GM18519 (cell line): ENCODE results near the gene PROM1.

Experiments
- ATAC-seq: cut with Tn5 transposase; IDR thresholded peaks from one replicate; pipeline ENCODE4 v1.9.1; 2021; ENCODE audit warnings: mild to moderate bottlenecking, moderate library complexity; ENCODE audit not compliant: unreplicated experiment, low FRiP score

Gene PROM1

DNA sequence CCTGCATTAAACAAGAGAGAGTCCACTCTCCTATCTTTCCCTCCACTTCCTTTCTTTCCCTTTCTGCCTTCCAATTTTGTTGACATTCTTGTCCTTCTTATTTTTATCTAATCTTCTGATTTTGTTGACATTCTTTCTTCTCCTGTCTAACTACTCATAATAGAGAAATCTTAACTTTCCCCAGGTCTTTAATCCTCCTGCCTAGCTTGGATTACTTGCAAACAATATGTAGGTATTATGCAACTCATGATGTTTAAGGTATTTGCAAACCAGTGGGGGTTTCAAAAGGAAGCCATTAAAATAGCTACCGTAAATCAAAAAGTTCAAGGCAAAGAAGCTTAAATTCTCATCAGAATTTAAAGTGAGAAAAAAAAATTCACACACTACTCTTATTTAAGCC is 53.9 kb downstream of the PROM1 start:
- no peak for ATAC-seq

DNA sequence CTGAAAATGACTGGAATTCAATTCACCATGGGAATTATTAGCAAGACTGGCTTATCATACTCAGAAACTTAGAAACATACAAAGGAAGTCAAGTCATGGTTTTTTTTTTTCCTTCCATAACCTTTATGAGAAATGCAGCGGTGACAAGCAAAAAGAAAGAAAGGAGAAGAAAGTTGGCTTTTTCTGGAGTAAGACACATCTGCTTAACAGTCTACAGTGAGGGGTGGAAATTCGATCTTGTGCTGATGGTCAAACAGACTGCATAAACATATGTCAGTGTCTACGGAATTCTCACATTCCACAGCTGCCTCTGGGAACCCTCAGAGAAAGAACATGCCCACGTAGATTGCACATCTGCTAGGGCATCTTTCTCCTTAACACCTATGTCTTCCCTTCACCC is 54.6 kb downstream of the PROM1 start:
- no peak for ATAC-seq

DNA sequence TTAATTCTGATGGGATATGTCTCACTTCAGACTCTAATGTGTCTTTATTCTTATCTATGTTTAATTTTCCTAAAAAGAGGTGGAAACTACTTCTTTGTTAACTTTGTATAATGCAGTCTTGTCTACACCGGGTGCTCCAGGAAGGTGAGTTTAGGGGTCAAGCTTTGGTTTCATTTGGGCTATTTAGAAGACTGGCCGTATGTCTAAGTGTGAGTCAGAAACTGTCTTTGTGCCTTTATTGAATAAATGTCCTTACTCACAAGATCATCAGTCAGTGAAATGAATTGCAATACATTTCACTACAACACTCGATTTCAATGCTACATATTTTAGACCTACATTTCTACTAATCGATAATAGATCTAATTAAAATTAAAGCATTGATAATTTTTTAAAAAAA is 56.2 kb downstream of the PROM1 start:
- no peak for ATAC-seq

GRCh38 chr4:16027114-16027513 is 56.7 kb downstream of the PROM1 start:
- no peak for ATAC-seq

DNA sequence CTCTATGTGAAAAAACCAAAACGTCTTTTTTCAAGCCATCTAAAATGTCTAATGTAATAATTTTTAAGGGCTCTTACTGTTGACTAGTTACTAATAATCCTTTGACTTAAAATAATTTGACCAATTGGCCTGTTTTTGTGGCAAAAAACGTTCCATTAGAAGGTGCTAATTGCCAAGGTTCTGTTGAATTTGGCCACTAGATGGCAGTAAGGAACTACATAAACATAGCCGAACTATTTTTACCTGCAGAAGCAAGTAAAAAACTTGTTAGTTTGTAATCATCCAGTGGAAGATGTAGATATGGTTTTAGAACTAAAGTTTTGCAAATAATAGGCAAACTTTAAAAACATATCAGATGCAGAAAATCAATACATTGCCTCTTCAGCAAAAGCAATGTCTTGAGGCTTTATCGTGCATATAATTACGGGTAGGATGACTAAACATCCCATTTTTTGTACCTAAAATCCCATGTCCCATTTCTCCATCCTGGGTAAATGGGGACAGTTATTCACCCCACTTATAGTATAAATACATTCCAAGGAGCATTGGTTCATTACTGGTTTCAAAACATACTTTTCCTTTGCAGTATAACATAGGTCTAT is 57.6 kb downstream of the PROM1 start:
- ATAC-seq: no peak

GRCh38 chr4:16025268-16025667 is 58.6 kb downstream of the PROM1 start:
- ATAC-seq: no peak

- ATAC-seq: no peak
Measured at GRCh38 chr4:16023776-16024408, 59.9 kb downstream of the PROM1 start.

GRCh38 chr4:16021804-16022560 is 61.8 kb downstream of the PROM1 start:
- no peak for ATAC-seq

DNA sequence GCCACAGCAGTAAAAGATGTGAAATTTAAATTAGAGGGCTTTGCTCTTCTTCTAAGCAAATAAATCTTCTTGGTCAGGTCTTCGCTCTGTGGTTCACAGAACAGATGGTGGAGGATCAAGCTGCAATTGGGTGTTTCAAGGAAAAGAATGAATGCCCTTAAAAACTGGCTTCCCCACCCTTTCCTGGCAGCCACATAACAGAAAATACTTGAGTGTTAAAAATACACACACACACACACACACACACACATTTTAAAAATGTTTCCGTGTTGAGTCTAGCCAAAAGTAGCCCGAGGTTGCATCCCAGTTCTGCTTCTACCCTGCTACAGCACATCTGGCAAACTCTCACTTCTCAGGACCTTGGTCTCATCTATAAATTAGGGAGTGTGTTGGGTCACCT is 64.2 kb downstream of the PROM1 start:
- ATAC-seq: no peak

DNA sequence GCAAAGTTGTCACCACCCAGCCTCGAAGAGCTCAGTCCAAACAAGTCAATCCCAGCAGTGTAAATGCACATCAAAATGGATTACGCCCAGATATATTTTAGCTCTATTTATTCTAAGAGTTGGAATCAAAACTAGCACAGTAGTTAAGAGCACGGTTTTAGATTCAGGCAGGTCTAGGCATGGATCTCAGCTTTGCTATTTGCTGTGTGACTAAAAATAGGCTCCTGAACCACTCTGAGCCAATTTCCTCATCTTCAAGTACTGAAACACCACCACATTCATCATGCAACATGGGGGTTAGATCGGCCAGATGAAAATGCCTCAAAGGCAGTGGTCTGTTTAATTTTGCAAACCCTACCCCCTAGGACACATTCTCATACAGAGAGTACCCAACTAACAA is 65.0 kb downstream of the PROM1 start:
- ATAC-seq: no peak

DNA sequence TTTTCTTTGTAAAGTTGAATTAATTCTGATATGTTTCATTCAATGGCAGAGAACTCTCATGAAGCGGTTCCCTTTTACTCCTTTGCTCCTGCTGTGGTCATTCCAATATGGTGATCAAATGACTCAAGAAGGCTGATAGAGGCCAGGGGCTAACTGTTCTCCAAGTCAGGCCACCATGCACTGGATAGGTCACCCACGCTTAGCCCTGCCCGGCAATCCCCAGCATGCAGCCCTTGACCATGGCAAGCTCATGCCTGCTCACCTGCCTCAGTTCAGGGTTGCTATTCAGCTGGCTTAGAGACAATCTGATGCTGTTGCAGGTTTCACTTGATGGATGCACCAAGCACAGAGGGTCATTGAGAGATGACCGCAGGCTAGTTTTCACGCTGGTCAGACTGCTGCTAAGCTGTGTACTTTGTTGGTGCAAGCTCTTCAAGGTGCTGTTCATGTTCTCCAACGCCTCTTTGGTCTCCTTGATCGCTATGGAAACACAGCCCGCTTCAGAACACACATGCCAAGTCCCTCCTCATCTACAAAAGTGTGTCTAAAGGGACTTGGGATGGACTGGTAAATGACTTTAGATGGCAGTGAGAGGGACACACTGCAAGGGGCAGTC is 65.7 kb downstream of the PROM1 start:
- no peak for ATAC-seq

GRCh38 chr4:16016536-16016935 is 67.3 kb downstream of the PROM1 start:
- ATAC-seq: no peak

DNA sequence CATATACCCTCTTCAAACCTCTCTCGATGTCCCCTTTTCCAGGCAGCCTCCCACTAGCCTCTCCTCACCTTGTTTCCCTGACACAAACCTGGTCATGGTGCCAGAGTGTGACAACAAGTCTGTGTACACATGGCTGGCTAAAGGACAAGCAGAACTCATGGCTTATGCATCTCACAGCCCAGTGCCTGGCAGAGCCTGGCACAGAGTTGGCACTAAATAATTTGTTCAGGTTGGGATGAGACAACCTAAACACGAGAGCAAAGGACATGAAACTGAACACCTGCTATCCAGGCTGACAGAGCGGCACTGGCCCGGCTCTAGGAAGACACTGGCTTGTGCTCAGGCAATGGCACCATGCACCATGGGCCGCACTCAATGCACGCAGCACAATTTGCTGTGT is 72.7 kb downstream of the PROM1 start:
- no peak for ATAC-seq

DNA sequence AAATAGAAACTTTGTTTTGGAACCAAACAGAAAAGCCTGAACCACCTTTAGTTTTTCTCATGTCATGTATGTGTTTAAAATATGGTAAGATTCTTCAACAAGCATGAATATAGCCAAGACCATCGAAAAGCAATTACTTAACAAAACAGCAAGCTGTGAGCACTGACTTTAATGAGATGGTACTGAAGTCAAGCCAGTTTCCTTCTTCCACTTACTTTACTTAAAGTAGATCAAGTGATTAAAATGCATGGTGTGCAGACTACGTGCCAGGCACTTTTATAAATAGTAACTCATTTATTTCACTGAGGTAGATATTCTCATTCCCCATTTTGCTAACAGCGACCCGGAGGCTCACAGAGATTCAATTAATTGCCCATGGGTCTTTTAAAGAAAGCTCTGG is 74.7 kb downstream of the PROM1 start:
- ATAC-seq: no peak

- no peak for ATAC-seq
Measured at GRCh38 chr4:16007471-16008095, 76.2 kb downstream of the PROM1 start.

- ATAC-seq: no peak
Measured at GRCh38 chr4:16006771-16007446, 76.9 kb downstream of the PROM1 start.

GRCh38 chr4:16005676-16006075 is 78.1 kb downstream of the PROM1 start:
- no peak for ATAC-seq

DNA sequence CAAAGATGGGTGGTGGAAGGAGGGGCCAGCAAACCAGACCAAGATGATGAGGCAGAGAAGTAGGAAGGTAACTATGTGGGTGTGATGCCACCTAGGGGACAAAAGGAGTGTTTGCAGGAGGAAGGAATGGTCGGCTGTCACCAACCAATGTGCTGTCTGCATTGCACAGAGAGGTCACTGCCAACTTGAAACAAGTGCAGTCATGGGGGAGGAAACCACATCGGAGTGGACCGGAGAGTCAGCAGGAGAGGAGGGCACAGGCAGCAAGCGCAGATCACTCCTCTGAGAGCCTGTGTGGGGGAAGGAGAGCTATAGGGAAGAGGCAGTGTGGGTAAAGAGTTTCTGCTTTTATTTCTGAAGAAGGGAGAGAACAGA is 82.4 kb downstream of the PROM1 start:
- ATAC-seq: peak; percentile 78

GRCh38 chr4:16000708-16001483 is 82.9 kb downstream of the PROM1 start:
- ATAC-seq: no peak

DNA sequence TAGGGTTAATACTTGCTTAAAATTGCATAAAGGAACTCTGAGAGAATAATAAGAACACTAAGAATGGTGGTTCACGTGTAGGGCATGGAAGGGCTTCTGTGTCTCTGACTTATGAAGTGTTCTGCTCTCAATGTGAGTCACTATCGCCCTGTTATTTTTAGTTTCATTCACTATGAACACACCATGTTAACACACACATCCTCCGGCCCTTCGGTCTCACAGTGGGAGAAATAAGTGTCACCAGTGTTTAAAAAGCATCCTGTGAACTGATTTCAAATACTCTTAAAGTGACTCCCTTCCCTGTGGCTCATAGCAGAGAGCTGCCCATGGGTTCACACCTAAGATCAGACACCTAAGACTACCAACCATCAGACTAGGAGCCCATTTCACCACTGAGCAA is 87.0 kb downstream of the PROM1 start:
- ATAC-seq: no peak
